Activated CD4-positive, alpha-beta T cell treated with anti-CD3 and anti-CD28 coated beads, Interleukin-2, amount 50 U/mL, for 24 hours (primary cell): Measurements from ENCODE around the gene HSBP1L1.

Experiments used
- DNase-seq, 2 donors: peaks; one replicate each; pipeline ENCODE4 v3.0.0-alpha.2; 2020; ENCODE audit warnings: low read depth in 1 of 2, low spot score in 1 of 2

HSBP1L1 gene

DNA sequence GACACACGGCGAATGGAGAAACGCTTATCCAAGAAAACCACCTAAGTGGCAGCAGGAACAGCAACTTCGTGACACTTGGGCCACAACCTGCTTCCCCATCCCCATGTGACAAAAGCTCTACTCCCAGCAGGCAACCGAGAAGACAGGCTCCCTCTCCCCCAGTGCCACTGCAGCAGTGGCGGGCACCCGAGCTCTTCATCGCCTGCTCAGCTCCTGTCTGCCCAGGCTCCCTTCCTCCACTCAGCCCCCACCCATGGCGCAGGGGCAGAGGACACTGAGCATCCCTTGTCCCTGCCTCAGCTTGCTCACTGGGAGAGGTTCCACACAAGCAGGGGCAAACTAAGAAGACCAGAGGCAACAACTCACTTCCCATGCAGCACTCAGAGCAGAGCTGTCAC, 35.9 kb upstream of the HSBP1L1 start:
- DNase-seq, result no peak

DNA sequence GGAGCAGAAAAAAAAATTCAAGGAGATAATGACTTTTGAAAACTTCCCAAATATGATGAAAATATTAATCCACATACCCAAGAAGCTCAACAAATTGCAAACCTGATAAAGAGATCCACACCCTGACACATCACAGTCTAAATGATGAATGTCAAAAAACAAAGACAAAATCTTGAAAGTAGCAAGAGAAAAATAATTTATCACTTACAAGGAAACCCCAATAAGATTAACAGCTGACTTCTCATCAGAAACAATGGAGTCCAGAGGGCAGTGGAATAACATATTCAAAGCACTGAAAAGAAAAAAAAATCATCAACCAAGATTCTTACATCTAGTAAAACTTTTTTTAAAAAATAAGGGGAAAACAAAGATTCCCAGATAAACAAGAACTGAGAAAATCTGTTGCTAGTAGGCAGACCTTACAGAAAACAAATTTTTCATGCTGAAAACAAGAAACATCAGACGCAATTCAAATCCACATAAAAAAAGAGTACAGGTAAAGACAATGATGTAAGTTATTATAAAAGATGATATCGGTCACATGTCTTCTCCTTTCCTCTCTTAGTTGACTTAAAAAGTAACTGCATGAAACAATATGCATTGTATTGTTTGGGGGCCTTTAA, 34.3 kb upstream of the HSBP1L1 start:
- DNase-seq, result no peak

DNA sequence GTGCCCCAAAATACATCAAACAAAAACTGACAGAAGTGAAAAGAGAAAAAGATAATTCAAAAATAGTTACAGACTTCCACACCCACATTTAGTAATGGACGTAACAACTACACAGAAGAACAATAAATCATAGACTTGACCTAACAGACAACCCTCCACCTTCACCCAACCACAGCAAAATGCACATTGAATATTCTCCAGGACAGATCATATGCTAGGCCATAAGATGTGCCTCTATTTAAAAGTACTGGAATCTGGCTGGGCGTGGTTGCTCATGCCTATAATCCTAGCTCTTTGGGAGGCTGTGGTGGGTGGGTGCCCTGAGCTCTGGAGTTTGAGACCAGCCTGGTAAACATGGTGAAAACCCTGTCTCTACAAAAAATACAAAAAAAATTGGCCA, 33.0 kb upstream of the HSBP1L1 start:
- no peak for DNase-seq

DNA sequence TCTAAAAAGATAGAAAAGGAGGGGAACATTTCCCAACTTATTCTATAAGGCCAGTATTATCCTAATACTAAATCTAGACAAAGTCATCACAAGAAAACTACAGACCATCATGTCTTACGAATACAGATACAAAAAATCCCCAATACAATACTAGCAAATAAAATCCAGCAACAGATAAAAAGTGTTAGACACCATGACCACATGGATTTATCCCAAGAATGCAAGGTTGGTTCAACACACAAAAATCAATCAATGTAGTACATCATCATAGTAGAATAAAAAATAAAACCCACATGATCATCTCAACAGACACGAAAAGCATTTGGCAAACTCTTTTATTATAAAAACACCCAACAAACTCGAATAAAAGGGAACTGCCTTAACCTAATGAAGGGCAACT, 31.5 kb upstream of the HSBP1L1 start:
- no peak for DNase-seq

DNA sequence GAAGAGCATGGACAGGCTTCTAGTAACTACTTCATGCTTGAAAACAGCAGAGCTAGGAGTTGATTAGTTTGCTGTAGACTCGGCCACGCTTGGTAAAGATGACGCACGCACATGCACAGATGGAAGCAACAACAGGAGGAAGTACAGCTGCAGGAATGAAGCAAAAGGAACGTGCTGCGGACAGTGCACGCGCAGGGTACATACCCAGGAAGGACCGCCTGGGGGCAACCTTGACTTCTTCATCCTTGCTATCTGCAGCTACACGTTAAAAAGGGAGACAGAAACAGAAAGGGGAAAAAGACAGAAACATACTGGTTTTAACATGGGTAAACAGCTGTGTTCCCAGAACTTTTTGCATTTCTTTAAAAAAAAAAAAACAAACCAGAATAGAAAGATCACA, 30.7 kb upstream of the HSBP1L1 start:
- no peak for DNase-seq

DNA sequence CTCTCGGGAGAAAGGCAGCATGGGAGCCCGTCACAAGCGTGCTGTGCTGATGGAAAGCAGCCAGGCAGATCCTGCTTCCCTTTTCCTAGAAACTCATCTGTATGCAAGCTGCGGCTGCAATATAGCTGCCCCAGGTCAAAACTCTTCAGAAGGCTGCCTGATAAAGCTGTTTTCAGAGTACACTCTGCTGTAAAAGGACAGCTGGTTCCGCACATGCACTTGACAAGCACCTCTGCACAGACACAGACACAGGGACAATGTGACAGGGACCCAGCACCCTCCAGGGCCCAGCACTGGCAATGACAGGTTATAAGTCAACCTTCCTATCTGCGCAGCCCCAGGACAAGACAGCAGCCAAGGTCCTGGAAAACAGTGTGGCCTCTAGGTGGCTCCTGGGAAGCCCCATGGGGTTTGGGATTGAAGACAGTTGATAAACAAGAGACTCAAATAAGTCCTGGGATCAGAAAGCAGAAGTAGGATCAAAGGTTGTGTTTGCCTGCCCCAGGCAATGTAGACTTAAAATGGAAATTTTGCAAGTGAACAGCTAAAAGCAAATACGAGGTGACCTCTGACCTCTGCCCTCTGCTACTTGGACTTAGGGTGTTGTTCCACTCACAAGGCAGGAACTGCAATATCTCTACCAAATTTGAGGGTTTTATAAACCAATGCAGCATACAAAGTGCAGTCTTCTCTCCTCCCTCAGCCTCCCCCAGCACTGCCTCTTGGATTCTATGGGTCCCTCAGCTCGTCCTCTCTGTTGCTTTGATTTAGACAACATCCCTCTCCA, 29.9 kb upstream of the HSBP1L1 start:
- DNase-seq, result no peak

DNA sequence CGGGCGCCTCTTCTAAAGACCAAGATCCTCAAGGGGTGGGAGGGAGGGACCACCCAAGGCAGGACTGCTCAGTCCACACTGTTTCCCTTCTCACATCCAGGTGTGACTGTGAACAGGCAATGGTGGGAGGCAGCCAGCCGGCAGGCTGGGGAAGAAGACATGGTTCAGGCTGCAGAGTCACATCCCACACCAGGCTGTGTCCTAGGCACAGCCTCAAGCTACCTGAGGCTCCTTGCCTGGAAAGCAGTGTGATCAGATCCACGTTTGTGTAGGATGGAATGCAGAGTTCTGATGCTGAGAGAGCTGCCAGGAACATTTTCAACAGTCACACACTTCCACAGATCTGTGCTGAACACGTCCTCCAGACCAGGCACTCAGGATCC, 29.4 kb upstream of the HSBP1L1 start:
- no peak for DNase-seq

DNA sequence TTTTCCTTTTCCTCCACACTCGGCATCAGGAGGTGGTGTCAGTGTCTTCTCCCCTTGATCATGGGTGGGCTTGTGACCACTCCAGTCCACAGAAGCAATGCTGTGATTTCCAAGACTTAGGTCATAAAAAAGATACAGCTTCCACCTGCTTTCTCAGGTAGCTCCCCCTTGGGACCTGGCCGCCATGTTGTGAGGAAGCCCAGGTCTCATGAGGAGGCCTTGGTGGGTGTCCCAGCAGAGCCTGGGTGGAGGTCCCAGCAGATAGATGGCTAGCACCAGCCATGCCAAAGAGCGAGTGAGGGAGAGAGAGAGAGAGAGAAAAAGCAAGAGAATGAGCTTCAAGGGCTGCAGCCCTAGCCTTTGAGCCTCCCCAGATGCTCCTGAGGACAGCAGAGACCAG, 28.9 kb upstream of the HSBP1L1 start:
- DNase-seq, result no peak

DNA sequence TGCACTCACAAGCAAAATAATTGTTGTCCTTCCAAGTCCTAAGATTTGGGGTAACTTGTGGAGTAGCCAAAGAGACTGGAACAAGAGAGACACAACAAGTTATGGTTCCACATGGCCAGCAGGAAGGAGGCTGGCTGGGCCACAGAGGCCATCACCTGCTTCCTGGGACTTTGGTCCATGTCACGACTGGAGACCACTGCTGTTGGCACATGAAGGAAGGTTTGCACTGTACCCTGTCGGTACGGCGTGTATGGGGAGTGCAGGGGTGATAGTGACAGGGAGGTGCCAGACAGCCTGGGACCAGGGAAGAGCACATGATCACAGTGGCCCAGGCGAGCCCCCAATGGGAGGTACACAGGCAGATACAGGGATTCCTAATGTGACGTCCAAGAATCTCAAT, 28.5 kb upstream of the HSBP1L1 start:
- DNase-seq, result no peak

DNA sequence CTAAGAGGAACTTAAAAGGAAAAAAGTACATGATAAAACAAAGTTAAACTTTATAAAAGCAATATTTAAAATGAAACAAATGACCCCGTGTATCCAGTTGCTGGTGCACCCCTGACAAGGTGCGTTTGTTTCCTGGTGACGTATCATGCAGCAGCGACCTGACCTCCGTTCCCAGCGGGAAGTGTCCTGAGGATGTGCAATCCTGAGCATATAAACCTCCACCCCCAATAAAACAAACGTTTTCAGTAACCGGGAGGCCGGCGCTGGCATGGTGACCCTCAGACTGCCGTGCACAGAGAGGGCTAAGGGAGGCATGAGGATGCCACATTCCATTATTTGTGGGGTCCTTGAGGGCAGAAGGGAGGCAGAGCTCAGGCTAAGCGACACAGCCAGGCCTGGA, 27.8 kb upstream of the HSBP1L1 start:
- DNase-seq, result no peak

DNA sequence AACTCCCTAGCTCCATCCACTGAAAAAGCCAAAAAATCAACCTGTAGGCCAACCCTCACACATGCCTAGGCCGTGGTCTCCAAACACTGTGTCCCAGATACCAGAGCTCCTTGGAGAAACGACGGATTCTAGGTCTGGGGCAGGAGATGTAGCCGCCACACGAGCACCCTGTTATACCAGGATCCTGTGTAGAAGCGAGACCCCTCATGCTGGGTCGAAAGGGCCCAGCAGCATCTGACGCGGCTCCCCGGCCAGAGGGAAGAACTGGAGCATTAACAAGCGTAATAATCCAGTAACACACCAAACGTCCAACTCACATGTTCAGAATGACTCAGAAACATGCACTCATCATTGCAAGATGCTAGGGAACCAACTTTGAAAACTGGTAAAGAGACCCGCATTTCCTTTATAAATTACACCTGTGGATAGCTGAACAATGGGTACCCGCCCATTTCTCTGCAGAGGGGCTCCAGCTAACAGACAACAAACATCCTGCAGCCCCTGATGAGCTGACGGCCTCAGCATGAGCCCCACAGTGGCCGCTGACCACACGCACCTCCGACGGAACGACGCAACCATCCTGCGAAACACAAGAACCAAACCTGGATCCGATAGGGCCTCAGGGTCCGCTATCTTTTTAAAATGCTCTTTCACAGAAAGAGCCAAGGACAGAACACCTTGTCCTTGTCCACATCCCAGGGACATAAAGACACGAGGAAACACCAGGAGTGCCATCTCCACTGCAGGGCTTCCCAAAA, 27.2 kb upstream of the HSBP1L1 start:
- no peak for DNase-seq

DNA sequence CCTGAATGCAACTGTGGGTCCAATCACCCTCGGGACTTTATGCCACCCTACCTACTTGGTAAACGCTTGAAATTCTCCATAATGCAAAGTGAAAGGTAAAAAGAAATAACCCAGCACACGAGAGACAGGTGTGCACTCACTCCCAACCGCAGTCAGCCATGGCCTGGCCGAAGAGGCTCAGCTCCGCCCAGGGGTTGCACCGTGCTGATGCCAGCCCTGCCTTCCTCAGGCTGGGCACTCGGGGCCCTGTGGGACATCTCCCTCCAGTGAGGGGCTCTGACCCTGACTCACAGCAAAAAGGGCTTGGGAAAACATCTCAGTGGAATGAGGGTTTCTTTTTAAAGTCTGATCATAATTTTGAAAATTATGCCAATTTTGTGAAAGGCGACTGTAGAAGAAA, 26.2 kb upstream of the HSBP1L1 start:
- DNase-seq, result no peak

DNA sequence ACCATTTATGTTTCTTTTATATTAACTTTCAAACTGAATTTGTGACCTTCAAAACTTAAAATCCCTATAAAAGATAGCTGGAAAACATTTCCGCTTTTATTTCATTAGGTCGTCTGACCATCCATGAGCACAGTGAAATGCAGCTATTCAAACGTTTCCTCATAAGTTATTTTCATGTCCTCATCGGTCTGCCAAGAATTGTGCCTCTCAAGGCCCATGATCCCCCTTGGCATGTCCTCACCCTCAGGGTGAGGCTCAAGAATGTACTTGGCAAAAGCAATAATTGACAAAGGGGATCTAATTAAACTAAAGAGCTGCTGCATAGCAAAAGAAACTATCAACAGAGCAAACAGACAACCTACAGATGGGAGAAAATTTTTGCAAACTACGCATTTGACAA, 25.3 kb upstream of the HSBP1L1 start:
- no peak for DNase-seq

DNA sequence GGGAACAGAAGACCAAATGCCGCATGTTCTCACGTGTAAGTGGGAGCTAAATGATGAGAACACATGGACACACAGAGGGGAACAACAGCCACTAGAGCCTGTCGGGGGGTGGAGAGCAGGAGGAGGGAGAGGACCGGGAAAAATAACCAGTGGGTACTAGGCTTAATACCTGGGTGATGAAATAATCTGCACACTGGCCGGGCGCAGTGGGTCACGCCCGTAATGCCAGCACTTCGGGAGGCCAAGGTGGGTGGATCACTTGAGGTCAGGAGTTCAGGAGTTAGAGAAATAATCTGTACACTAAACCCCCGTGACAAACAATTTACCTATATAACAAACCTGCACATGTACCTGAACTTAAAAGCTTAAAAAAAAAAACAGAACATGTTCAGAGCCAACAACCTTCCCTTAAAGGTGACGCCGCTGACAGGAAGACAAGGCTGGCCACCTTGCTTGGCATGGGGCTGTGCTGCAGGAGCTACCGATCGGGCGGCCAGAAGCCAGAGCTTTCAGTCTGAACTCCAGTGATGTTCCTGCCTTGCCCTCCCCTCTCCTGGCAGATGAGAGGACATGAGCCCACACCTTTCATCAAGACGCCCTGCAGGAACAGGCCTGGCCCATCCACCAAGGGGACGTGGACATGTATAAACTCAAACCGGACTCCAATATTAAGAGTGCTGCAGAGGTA, 24.2 kb upstream of the HSBP1L1 start:
- DNase-seq, result no peak

DNA sequence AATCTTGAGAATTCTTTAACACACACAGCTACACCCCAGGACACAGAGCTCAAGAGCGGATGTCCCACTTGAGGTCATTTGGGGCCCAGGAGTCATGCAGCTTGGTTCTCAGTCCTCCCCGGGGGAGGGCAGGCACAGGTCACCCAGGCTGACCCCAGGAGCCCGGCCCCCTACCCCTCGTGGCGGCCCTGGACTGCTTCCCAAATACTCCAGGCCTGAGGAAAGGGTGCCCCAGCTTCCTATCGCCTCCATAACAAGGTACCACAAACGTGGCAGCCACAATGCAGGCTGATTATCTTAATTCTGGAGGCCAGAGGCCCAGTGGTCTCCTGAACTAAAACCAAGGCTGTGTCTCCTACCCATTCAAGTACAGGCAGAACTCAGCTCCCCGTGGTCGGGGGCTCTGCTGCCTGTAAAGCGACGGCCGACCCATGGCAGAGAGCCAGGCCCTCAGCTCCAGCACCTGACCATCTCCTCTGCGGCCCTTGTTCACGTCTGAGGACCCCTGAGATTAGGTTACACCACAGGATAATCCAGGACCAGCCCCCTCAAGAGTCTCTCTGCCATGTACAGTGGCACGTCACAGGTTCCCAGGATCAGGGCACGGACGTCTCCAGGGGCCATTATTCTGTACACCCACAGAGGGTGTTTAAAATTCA, 23.5 kb upstream of the HSBP1L1 start:
- DNase-seq, result no peak

DNA sequence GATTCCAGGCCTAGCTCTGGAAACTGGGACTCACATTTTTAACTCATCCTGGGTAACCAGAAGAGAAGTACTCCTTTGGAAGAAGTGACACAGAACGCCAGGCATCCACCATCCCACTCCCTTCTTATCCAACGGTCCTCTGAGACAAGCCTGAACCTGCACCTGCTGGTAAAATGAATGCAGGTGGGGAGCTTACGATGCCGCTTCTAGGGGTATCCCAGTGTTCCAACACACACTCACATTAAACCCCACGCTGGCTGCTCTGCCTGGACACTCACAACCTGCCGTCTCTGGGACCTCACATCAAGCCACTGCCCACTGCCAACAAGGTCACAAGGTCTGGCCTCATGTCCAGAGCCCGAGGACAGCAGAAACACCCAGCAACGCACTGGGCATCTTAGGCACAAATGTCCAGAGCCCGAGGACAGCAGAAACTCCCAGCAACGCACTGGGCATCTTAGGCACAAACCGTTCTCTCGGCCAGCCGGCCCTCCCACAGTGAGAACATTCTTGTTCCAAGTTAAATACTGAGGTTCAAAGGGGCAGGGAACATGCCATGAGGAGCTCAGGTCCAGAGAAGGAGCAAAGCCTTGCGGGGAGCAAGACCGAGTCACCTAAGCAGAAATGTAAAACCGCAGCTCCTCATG, 22.8 kb upstream of the HSBP1L1 start:
- DNase-seq, result no peak

DNA sequence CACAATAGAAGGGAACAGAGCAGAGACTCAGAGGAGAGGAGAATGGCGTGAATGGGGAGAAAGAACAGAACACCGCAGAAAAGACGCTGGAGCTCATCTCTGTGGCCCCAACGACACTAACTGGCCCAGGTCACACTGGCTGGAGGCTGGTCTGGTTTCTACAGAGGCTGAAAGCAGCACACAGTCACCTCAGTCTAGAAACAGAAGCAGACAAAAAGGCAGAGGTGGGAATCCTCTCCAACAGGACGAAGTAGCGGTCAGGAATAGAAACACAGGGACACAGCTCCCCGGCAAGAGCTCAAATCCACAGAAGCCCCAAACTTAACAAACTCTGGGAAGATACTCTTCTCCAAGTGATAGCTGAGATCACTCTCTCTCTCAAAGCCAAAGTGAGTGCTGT, 22.2 kb upstream of the HSBP1L1 start:
- no peak for DNase-seq

DNA sequence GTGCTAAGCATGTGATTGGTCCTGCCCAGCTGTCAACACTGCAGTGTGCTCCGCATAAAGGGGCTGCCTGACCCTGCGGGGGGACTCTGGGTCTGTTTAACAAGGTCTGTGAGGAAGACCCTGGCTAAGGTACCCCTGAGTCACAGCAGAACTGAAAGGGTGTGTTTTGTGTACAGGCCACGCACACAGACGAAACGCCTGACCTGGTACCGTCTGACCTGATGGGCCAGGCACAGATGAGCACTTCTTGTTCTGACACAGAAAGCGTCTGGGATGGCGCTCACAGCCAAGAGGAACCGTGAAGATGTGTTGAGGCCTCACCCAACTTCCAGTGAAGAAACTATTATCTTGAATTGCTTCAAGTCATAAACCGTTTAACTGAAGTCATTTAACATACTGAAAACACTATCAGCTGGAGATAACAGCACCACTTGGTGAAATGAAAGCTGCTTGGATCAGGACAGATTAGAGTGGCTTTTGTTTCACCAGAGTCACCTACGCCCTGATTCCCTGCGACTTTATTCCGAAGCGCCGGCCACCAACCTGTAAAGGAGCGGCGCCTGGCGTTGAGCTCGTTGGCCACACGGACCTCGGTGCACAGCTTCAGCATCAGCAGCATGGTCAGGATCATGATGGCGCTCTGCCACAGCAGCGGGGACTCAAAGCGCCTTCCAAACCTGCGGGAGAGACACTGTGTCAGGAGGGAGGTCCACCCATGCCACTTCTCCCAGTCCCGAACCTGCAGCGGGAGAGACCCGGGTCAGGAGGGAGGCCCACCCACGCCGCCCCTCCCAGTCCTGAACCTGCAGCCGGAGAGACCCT, 21.4 kb upstream of the HSBP1L1 start:
- no peak for DNase-seq

DNA sequence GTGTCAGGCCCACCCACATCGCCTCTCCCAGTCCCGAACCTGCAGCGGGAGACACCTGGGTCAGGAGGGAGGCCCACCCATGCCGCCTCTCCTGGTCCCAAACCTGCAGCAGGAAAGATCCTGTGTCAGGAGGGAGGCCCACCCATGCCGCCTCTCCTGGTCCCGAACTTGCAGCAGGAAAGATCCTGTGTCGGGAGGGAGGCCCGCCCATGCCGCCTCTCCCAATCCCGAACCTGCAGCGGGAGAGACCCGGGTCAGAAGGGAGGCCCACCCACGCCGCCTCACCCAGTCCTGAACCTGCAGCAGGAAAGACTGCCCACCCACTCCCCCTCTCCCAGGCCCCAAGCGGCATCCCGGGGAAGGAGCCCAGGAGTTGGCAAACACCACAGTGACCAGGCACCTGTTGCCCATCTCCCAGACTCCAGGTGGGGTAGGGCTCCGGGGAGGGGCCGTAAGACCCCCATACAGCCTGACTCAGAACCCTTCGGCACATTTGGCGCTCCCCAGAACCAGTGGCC, 20.8 kb upstream of the HSBP1L1 start:
- DNase-seq, result no peak
